ENCODE data around the gene CDKN2AIP.
A peak's percentile ranks its signal among the peaks of the same experiment; 100 is the strongest.

Gene CDKN2AIP

GRCh38 chr4:183444214-183445096 lies at the start of gene CDKN2AIP:
CDKN2AIP (plus strand) TSS chr4:183444636; CDS start chr4:183444798, 162 bp downstream.
- FAIRE-seq: no peak
- DNase-seq (ENCODE audit: low spot score): peak; percentile 63

- no peak for FAIRE-seq
- DNase-seq (ENCODE audit: low spot score): no peak
Measured at GRCh38 chr4:183395395-183395794, 49.0 kb upstream of the CDKN2AIP start.

- DNase-seq (ENCODE audit: low spot score) (no peak), FAIRE-seq (no peak)
Measured at GRCh38 chr4:183396227-183396637, 48.2 kb upstream of the CDKN2AIP start.

- no peak for FAIRE-seq
Measured at GRCh38 chr4:183397741-183398297, 46.6 kb upstream of the CDKN2AIP start.

GRCh38 chr4:183398298-183399125 lies 45.9 kb upstream of the CDKN2AIP start:
- DNase-seq (ENCODE audit: low spot score) (peak; percentile 25), FAIRE-seq (no peak)

More at GRCh38 chr4:183397741-183398297, 46.6 kb upstream of the CDKN2AIP start:
- DNase-seq (ENCODE audit: low spot score): no peak

- FAIRE-seq: no peak
- DNase-seq (ENCODE audit: low spot score): no peak
Measured at GRCh38 chr4:183399126-183399522, 45.3 kb upstream of the CDKN2AIP start.

- FAIRE-seq (no peak), DNase-seq (ENCODE audit: low spot score) (no peak)
Measured at GRCh38 chr4:183399616-183400015, 44.8 kb upstream of the CDKN2AIP start.

GRCh38 chr4:183400035-183400434 lies 44.4 kb upstream of the CDKN2AIP start:
- FAIRE-seq (no peak), DNase-seq (ENCODE audit: low spot score) (no peak)

- DNase-seq (ENCODE audit: low spot score): no peak
- FAIRE-seq: no peak
Measured at GRCh38 chr4:183401473-183401872, 43.0 kb upstream of the CDKN2AIP start.

- FAIRE-seq (peak; percentile 24), DNase-seq (ENCODE audit: low spot score) (peak; percentile 50)
Measured at GRCh38 chr4:183402771-183403170, 41.7 kb upstream of the CDKN2AIP start.

- FAIRE-seq (no peak), DNase-seq (ENCODE audit: low spot score) (no peak)
Measured at GRCh38 chr4:183403486-183403885, 41.0 kb upstream of the CDKN2AIP start.

- no peak for DNase-seq (ENCODE audit: low spot score)
- FAIRE-seq: no peak
Measured at GRCh38 chr4:183403961-183404360, 40.5 kb upstream of the CDKN2AIP start.

GRCh38 chr4:183405303-183405702 lies 39.1 kb upstream of the CDKN2AIP start:
- FAIRE-seq (no peak), DNase-seq (ENCODE audit: low spot score) (no peak)

GRCh38 chr4:183407128-183407585 lies 37.3 kb upstream of the CDKN2AIP start:
- DNase-seq (ENCODE audit: low spot score) (peak; percentile 38), FAIRE-seq (no peak)

GRCh38 chr4:183407635-183408464 lies 36.6 kb upstream of the CDKN2AIP start:
- FAIRE-seq (no peak), DNase-seq (ENCODE audit: low spot score) (no peak)

GRCh38 chr4:183408796-183409195 lies 35.6 kb upstream of the CDKN2AIP start:
- DNase-seq (ENCODE audit: low spot score): no peak
- FAIRE-seq: no peak

GRCh38 chr4:183409483-183409882 lies 35.0 kb upstream of the CDKN2AIP start:
- no peak for FAIRE-seq
- DNase-seq (ENCODE audit: low spot score): no peak

GRCh38 chr4:183409934-183410333 lies 34.5 kb upstream of the CDKN2AIP start:
- DNase-seq (ENCODE audit: low spot score) (no peak), FAIRE-seq (no peak)

GRCh38 chr4:183411291-183411861 lies 33.1 kb upstream of the CDKN2AIP start:
- FAIRE-seq (peak; percentile 95), DNase-seq (ENCODE audit: low spot score) (peak; percentile 89)

- no peak for FAIRE-seq
- DNase-seq (ENCODE audit: low spot score): no peak
Measured at GRCh38 chr4:183412821-183413220, 31.6 kb upstream of the CDKN2AIP start.
